ENCODE measurements around the gene ATXN7L2.

The ATXN7L2 gene

GRCh38 chr1:109476825-109477224 lies 6.9 kb upstream of the ATXN7L2 start:
- no peak for DNase-seq

DNA sequence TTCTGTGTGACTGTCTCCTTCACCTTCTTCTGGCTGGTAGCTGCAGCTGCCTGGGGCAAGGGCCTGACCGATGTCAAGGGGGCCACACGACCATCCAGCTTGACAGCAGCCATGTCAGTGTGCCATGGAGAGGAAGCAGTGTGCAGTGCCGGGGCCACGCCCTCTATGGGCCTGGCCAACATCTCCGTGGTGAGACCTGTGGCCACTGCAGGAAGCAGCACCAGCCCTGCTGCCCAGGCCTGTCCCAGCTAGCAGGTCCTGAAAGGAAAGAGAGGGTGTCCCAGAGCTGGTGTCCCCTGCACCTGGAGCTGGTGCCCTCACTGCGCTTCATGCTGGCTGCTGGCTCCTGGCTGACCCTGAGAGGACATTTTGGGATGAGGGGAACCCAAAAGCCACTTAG lies 5.9 kb upstream of the ATXN7L2 start:
- DNase-seq: no peak

DNA sequence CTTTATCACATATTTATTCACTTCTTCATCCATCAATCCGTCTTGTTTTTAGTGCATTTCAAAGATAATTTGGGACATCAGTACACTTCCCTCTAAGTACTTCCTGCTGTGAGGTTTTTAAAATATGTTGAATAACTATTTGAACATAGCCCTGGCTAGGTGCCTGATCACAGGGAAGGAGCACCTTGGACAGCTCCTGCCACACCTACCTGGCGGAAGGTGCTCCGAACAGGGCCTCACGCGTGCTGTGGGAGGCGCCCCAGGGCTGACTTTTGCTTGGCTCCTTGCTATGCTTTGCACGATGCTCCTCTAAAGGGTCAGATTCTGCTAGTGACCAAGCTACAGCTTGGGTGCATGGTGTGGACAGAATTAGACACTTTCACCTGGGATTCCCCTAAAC lies 4.9 kb upstream of the ATXN7L2 start:
- DNase-seq: no peak

DNA sequence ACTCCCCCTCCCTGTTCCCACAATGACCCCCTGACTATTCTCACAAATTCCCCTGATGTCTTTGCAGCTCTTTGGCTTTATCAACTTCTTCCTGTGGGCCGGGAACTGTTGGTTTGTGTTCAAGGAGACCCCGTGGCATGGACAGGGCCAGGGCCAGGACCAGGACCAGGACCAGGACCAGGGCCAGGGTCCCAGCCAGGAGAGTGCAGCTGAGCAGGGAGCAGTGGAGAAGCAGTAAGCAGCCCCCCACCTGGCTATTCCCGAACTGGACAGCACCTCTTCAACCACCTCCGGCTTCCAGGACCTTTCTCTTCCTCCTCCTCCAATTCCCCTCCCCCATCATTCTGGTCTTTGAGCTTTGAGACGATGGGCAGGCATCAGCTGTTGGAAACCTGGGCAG lies 4.4 kb upstream of the ATXN7L2 start:
- DNase-seq: no peak

DNA sequence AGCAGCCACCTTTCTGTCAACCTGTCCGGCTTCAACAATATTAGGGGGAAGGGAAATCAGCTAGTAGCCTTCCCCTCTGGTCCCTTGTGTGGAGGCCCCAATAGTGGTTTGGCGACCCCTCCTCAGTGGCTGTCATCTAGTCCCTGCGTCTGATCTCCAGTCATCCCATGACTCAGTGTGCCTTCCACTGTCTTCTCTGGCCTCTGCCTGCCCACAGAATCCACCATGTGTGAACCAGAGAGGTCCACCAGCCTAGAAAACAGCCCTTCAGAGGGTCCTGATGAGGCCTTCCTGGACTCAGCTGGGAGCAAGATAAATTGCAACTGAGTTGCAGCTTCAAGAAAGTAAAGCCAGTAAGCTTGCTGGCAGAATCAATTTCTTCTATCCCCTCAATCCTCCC lies 3.8 kb upstream of the ATXN7L2 start:
- no peak for DNase-seq

GRCh38 chr1:109481646-109482045 lies 2.1 kb upstream of the ATXN7L2 start:
- no peak for DNase-seq

DNA sequence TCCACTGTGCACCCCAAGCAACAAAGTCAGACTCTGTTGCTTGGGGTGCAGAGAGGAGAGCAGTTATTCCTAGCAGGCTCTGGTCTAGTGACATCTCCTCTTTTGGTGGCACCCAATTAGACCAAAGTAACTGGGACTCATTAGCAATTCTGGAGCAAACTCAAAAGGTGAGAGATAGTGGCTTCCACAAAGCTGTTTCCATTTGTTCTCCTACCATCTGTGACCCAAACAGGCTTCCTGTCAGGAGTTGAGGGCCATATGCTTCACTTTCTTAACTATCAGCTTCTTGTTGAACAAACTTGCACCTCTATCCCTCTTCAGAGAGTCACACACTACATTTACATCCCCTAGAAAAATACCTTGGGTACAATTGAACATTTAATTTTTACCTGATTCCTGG lies 1.5 kb upstream of the ATXN7L2 start:
- DNase-seq: peak; percentile 32

DNA sequence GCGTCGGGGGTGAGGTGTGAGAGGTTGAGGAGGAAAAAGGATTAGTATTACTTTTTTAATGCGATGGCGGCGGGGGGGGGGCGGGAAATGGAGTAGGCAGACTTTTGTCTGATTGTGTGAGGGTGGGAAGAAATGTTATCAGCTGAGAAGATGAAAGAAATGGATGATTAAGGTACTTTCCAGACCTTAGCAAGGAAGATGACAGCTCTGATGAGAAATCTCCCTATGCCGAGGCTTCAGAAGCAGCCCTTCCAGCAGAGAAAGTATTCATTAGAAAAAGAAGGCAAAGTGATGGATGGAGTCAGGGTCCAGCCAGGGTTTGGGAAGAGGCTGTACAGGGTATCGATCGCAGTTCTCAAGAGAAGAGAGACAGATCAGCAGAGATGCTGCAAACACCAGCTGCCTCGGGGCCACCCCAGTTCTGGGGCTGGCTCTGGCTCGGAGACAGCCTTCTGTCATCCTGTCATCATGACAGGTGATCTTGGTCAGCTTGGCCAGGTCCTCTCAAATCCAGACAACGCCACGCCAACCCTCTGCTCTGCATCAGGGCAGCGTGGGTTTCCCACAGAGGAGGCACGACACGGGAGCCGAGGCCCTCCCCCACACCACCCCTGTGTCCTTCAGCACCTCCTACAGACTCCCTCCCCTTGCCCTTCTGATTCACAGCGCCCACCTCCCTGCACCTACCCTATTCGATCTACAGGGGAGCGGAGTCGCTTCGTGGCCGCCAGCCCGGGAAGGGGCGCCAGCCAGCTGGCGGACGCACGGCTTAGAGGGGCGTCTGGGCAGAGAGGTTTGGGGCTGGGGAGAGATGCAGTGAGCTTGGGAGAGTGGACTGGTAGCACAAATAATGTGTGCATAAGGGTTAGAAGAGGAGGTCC lies 674 bp upstream of the ATXN7L2 start:
- no peak for DNase-seq

- no peak for DNase-seq
These were observed 842 bp downstream of the ATXN7L2 start for GRCh38 chr1:109484519-109484975.

- DNase-seq: no peak
These were observed 1.3 kb downstream of the ATXN7L2 start for GRCh38 chr1:109485001-109485400.

DNA sequence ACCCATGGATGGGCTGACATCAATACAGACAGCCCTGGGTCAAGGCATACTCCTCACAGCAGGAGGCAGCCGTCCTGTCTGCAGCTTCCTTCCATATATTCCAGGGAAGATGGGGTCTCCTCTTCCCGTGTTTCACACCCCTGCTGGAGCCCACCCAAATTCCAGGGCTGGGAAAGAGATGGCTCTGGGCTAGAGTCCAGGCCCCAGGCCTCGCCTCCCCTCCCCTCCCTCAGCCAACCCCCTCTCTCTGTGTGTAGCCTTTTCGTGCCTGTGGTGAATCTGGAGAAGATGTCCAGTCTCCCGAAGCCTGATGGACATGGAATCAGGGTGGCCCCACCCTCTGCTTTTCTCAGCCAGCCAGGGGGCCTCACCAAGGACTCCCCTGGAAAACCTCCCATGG lies 3.6 kb downstream of the ATXN7L2 start:
- no peak for DNase-seq

- DNase-seq: no peak
These were observed 4.5 kb downstream of the ATXN7L2 start for GRCh38 chr1:109488201-109488600.

DNA sequence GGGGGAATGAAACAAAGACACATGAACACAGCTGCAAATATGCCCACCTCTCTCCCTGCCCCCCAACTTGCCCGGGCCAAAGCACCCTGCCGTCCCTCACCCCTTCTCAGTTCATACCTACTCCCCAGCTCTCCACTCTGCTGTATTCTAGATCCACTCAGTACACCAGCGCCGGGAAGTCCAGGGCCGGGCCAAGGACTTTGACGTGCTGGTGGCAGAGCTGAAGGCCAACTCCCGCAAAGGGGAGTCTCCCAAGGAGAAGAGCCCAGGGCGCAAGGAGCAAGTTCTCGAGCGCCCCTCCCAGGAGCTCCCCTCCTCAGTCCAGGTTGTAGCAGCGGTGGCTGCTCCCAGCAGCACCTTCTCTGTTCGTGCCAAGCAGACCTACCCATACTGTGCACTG lies 5.0 kb downstream of the ATXN7L2 start:
- DNase-seq: no peak

DNA sequence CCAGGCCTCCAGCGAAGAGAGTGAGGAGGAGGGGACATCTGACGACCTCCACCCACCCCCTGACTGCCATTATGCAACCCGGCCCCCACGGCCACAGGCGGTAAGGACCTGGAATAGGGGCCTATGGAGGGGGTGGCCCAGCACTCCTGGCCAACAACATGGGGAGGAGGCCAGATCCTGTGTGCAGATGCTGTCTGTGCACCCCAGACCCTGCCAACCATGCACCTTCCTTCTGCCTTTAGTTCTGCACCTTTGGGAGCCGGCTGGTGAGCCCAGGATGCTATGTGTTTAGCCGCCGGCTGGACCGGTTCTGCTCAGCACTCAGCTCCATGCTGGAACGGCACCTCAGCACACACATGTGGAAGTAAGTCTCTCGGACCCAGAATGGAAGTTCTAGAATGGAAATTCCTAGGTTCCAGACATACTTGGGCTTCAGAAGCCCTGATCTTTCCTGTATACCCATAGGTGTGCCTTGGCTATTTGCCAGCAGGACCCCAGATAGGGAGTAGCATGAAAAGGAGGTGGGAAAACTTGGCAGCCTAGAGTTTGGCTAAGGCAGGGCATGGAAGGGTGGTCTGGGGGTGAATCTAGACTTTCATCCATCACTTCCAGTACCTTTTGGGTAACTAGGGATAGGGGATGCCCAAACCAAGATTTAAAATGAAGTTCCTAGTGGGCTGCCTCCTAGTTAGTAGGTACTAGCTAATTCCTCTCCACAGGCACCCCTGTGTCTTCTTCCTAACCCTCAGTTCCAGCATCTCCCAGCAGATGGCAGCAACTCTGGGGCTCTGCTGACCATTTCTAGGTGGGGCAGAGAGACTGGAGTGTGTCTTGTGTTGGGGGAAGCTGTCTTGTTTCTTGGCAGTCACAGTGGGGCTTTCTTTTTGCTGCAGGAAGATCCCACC lies 6.6 kb downstream of the ATXN7L2 start:
- peak; percentile 26 for DNase-seq

DNA sequence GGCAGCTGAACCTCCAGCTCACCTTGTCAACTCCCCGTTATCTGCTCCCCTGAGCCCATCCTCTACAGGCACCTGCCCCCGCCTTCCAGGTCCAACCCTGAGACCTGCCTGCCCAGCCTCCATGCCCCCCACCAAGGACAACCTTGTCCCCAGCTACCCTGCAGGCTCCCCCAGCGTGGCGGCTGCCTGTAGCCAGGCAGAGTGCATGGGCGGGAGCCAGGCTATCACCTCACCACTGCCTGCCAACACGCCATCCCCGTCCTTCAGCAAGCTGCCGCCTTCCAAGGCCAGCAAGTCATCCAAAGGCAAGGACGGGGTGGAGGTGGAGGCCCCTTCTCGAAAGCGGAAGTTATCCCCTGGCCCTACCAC lies 7.2 kb downstream of the ATXN7L2 start:
- no peak for DNase-seq

- DNase-seq: no peak
These were observed 7.7 kb downstream of the ATXN7L2 start for GRCh38 chr1:109491372-109491771.

DNA sequence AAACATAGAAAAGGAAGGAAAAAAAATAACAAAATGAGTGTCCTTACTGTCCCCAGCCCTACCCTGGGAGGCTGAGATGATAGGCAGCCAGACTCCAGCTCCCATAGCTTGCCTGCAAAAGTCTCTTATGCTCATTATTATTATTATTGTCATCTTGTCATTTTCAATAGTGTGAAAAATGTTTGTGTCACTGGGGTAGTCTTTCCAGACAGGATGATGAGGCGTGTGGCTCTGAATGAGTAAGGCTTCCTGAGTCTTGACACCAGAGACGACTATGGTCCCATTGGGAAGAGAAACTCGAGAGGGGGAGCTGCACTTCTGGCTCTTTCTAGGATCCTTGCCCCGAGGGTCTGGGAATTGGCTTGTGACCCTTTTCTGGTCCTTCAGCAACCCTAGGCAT lies 9.1 kb downstream of the ATXN7L2 start:
- no peak for DNase-seq

GRCh38 chr1:109493227-109493626 lies 9.5 kb downstream of the ATXN7L2 start:
- DNase-seq: no peak

- DNase-seq: peak; percentile 67
These were observed 10.3 kb downstream of the ATXN7L2 start, which contains the start of gene CYB561D1 for GRCh38 chr1:109493805-109494539. TSS of gene CYB561D1 (plus strand) at chr1:109494094. CDS start at chr1:109494140, 46 bp downstream.

DNA sequence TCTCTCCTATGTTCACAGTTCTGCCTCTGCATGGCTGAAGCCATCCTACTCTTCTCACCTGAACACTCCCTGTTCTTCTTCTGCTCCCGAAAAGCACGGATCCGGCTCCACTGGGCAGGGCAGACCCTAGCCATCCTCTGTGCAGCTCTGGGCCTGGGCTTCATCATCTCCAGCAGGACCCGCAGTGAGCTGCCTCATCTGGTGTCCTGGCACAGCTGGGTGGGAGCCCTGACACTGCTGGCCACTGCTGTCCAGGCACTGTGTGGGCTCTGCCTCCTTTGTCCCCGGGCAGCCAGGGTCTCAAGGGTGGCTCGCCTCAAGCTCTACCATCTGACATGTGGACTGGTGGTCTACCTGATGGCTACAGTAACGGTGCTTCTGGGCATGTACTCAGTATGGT lies 12.0 kb downstream of the ATXN7L2 start:
- DNase-seq: no peak

- no peak for DNase-seq
These were observed 13.9 kb downstream of the ATXN7L2 start for GRCh38 chr1:109497449-109498160.

DNA sequence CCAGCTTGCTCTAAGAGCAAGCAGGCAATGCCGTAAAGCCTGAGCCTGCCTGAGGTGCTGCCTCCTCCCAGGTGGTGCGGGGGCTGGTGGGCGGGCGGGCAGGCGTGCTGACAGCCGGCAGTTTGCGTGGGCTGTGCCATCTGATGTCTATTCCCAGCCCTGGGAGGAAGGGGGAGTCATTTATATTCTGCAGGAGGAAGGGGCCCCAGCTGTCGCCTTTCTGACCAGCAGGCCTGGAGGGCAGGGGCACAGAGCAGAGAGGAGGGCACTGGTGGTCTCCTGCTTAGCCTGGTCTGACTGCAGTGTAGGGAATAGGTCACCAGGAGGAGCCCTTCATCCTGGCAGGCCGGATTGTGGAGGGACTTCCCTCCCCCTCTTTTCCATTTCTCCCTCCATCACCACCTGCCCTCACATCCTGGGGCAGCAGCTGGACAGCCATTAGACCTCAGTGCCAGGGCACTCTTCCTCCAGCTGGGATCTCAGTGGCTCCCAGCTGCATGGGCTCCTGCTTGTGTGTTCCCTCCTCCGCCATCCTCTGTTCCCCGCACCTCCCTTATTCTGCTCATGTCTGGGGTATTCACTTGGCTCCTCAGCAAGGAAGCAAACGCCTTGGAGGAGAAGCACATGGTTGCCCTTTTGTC lies 14.6 kb downstream of the ATXN7L2 start:
- DNase-seq: peak; percentile 82

Measured in DMS 273 treated with DMSO at 0.1 percent for 48 hours (cell line).